GM23338 (cell line): Measurements from ENCODE around the gene CELF2. TPM values are rescaled to one million over a fixed set of nuclear protein-coding genes. Genes with fewer than 3 reads are reported as not detected.

Experiments used
- ATAC-seq: fragments of 200-7000 bp; cut with Tn5 transposase; 3 replicates; pipeline ENCODE4 v1.9.1; 2020
- DNase-seq: peaks from one replicate; pipeline ENCODE4 v3.0.0-alpha.2; 2015; ENCODE audit warnings: low spot score
- H2AFZ ChIP-seq: fragments of 200-600 bp; sonication (generic); 2 replicates; pipeline ENCODE4 v1.8.0; 2016; ENCODE audit warnings: antibody characterized with exemption, mild to moderate bottlenecking, moderate library complexity
- H3F3A ChIP-seq: fragments of 200-600 bp; sonication (generic); replicated peaks from 2 replicates; pipeline ENCODE4 v1.8.0; 2017; ENCODE audit warnings: antibody characterized with exemption, mixed run types, low read depth
- H3K27ac ChIP-seq: fragments of 200-600 bp; sonication (generic); 2 replicates; pipeline ENCODE4 v1.6.1; 2016; ENCODE audit warnings: low read depth
- H3K27me3 ChIP-seq: fragments of 200-600 bp; sonication (generic); 2 replicates; pipeline ENCODE4 v1.8.0; 2016; ENCODE audit warnings: mild to moderate bottlenecking, mixed run types, moderate library complexity; ENCODE audit not compliant: insufficient read depth
- H3K36me3 ChIP-seq: fragments of 200-600 bp; sonication (generic); 2 replicates; pipeline ENCODE4 v1.8.0; 2016; ENCODE audit warnings: mild to moderate bottlenecking; ENCODE audit not compliant: insufficient read depth
- H3K4me1 ChIP-seq: fragments of 200-600 bp; sonication (generic); 2 replicates; pipeline ENCODE4 v1.8.0; 2016; ENCODE audit warnings: mild to moderate bottlenecking, moderate library complexity; ENCODE audit not compliant: insufficient read depth
- H3K4me2 ChIP-seq: fragments of 200-600 bp; sonication (generic); 2 replicates; pipeline ENCODE4 v1.7.1; 2017; ENCODE audit warnings: mixed run types
- H3K4me3 ChIP-seq: fragments of 200-600 bp; sonication (generic); 2 replicates; pipeline ENCODE4 v1.6.1; 2016; ENCODE audit warnings: mixed run types
- H3K79me2 ChIP-seq: fragments of 200-600 bp; sonication (generic); replicated peaks from 2 replicates; pipeline ENCODE4 v1.8.0; 2017; ENCODE audit warnings: mild to moderate bottlenecking; ENCODE audit not compliant: insufficient read depth
- H3K9me2 ChIP-seq: fragments of 200-600 bp; sonication (generic); 2 replicates; pipeline ENCODE4 v1.8.0; 2017; ENCODE audit not compliant: insufficient read depth
- H4K20me1 ChIP-seq: fragments of 200-600 bp; sonication (generic); replicated peaks from 2 replicates; pipeline ENCODE4 v1.8.0; 2017; ENCODE audit warnings: mild to moderate bottlenecking; ENCODE audit not compliant: insufficient read depth
- H3K27ac Mint-ChIP-seq: 2 replicates; pipeline ENCODE4 v1.8.0; 2020; ENCODE audit warnings: inconsistent platforms, mild to moderate bottlenecking, moderate library complexity, mixed read lengths
- H3K27me3 Mint-ChIP-seq: 3 replicates; pipeline ENCODE4 v1.8.0; 2022; ENCODE audit warnings: low read depth, mild to moderate bottlenecking, moderate library complexity, mixed read lengths, inconsistent platforms; ENCODE audit not compliant: insufficient read depth, poor library complexity
- H3K36me3 Mint-ChIP-seq: 3 replicates; pipeline ENCODE4 v1.8.0; 2021; ENCODE audit warnings: low read depth, mild to moderate bottlenecking, inconsistent platforms, moderate library complexity, mixed read lengths
- H3K4me1 Mint-ChIP-seq: 3 replicates; pipeline ENCODE4 v1.8.0; 2020; ENCODE audit warnings: mild to moderate bottlenecking, inconsistent platforms, mixed read lengths
- H3K4me3 Mint-ChIP-seq: 3 replicates; pipeline ENCODE4 v1.8.0; 2021; ENCODE audit warnings: moderate library complexity, mild to moderate bottlenecking, inconsistent platforms, mixed read lengths
- H3K9me3 Mint-ChIP-seq: 3 replicates; pipeline ENCODE4 v1.8.0; 2020; ENCODE audit warnings: moderate library complexity, mild to moderate bottlenecking, inconsistent platforms, mixed read lengths
- CREB1 ChIP-seq: fragments of 250-450 bp; sonication (Bioruptor Pico); IDR thresholded peaks from 2 replicates; pipeline ENCODE4 v1.5.0; 2020; ENCODE audit warnings: low read depth, mild to moderate bottlenecking, moderate library complexity
- CTCF ChIP-seq, 2 experiments: fragments of 200-600 bp in 1 of 2; sonication (generic) in 1 of 2; conservative IDR thresholded peaks; 2 replicates each; pipeline versions ENCODE4 v1.5.1 to v1.6.1; 2016 to 2017; ENCODE audit warnings: antibody characterized with exemption in 2 of 2, low read depth in 2 of 2, mild to moderate bottlenecking in 2 of 2, moderate library complexity in 1 of 2
- EZH2 ChIP-seq: fragments of 200-600 bp; sonication (generic); IDR thresholded peaks from one replicate; pipeline ENCODE4 v1.8.0; 2017; ENCODE audit warnings: antibody characterized with exemption, mild to moderate bottlenecking, low read depth; ENCODE audit not compliant: unreplicated experiment
- EZH2phosphoT487 ChIP-seq: fragments of 200-600 bp; sonication (generic); IDR thresholded peaks from one replicate; pipeline ENCODE4 v1.8.1; 2018; ENCODE audit warnings: antibody characterized with exemption; ENCODE audit not compliant: unreplicated experiment
- JUNB ChIP-seq: IDR thresholded peaks from one replicate; pipeline ENCODE4 v1.6.1; 2016; ENCODE audit warnings: antibody characterized with exemption; ENCODE audit not compliant: unreplicated experiment
- NANOG ChIP-seq: IDR thresholded peaks from 2 replicates; pipeline ENCODE4 v1.6.1; 2016; ENCODE audit warnings: antibody characterized with exemption, borderline replicate concordance
- POLR2AphosphoS5 ChIP-seq: IDR thresholded peaks from 2 replicates; pipeline ENCODE4 v1.6.1; 2016; ENCODE audit warnings: antibody characterized with exemption, low read depth
- STAT1 ChIP-seq: IDR thresholded peaks from one replicate; pipeline ENCODE4 v1.6.1; 2016; ENCODE audit warnings: antibody characterized with exemption; ENCODE audit not compliant: unreplicated experiment
- ZNF114 ChIP-seq: fragments of 250-450 bp; sonication (Bioruptor Pico); IDR thresholded peaks from 2 replicates; pipeline ENCODE4 v1.5.0; 2020; ENCODE audit warnings: mild to moderate bottlenecking, moderate library complexity
- ZNF331 ChIP-seq: fragments of 250-450 bp; sonication (Bioruptor Pico); IDR thresholded peaks from 2 replicates; pipeline ENCODE4 v1.5.0; 2020; ENCODE audit warnings: low read depth, mild to moderate bottlenecking, moderate library complexity
- polyA plus RNA-seq: library from polyadenylated mRNA; unstranded; fragments of >200 nt; fragmentation: Nextera tagmentation; extraction: Ambion mirVana; gene quantifications from 2 replicates; pipeline ENCODE4 v1.2.1, GENCODE V29; 2016
- total RNA-seq: library from RNA; depleted of rRNA; stranded (reverse); fragments of >200 nt; shearing (Covaris generic); gene quantifications from 2 replicates; pipeline ENCODE4 v1.2.3, GENCODE V29; 2014
- TF ChIP-seq, protein P1 (sequence below): IDR thresholded peaks from 2 replicates; pipeline ENCODE4 v1.6.1; 2016; ENCODE audit warnings: antibody characterized with exemption
- TF ChIP-seq, protein P2 (sequence below): IDR thresholded peaks from one replicate; pipeline ENCODE4 v1.6.1; 2018; ENCODE audit warnings: antibody characterized with exemption; ENCODE audit not compliant: unreplicated experiment

CELF2 gene
- total and polyA plus RNA-seq, 2 experiments from 2014 or later, result 18.1 to 22.5 TPM

DNA sequence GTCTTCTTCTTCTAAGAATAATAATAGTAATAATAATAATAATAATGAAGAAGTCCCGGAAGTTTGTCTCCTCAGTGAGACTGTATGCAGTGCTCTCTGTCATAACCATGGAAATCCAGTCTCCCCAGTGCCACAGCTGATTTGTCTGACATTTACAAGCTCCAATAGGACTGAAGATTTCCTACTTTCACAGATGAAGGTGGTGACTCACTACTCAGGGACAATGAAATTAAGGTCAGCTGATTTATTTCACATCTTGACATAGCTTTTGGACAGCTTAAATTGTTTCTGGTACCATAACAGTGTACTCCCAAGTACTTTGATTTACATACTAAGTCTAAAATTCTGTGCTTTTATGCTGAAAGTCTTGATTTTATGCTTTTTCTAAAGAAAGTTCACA is 6.9 kb downstream of the CELF2 start:
- Mint-ChIP-seq H3K4me3 (no peak overlapping the region), H3K9me3 (no peaks in the 10 kb centered on the region), H3K4me1 (peaks cover 24% of the 10 kb centered on the region), H3K27ac (no peak overlapping the region), H3K36me3 (no peaks in the 10 kb centered on the region), H3K27me3 (peaks cover 1% of the 10 kb centered on the region)
- H3K4me1 ChIP-seq, result peaks cover 13% of the 10 kb centered on the region; the same call in 1 of the 2 replicates
- no peaks in the 10 kb centered on the region for H4K20me1 ChIP-seq
- H3K4me3 ChIP-seq, result no peak overlapping the region
- TF ChIP-seq CTCF (conservative IDR thresholded peaks at IDR 0.05; ENCODE audit: low read depth in 2 of 2) (no peak), POLR2AphosphoS5 (no peak), NANOG (no peak), JUNB (no peak)
- DNase-seq (no peak), ATAC-seq (no peak)
- no peaks in the 10 kb centered on the region for H3K9me2 ChIP-seq
- H3K36me3 ChIP-seq, result no peaks in the 10 kb centered on the region
- no peaks in the 10 kb centered on the region for H3F3A ChIP-seq
- no peak overlapping the region for H3K4me2 ChIP-seq
- peaks cover 8% of the 10 kb centered on the region for H3K27me3 ChIP-seq
- H3K79me2 ChIP-seq, result peaks cover 29% of the 10 kb centered on the region
- no peak overlapping the region for H2AFZ ChIP-seq
- no peak overlapping the region for H3K27ac ChIP-seq

DNA sequence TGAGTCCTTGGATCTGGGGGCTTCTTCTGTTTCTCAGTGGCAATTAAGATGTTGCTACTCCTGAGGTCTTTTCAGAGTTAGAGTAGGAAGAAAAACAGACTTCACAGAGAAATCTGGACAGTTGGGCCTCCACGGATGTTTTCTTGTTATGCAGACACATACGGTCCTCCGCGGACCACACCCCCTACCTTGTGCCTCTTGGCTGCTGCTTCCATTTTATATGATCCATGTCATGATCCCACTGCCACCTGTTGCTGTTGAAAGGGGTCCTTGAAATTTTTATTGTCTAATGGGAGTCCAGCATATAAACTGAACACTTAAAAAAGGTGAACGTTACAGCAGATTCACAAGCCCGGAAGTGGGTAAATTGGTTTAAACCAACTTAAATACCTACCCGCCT is 8.3 kb downstream of the CELF2 start:
- Histone ChIP-seq H3K4me1 (peaks cover 13% of the 10 kb centered on the region; the same call in 1 of the 2 replicates), H3K27ac (no peak overlapping the region), H3K9me2 (peaks cover 6% of the 10 kb centered on the region; the same call in 1 of the 2 replicates), H3K27me3 (no peaks in the 10 kb centered on the region), H4K20me1 (no peaks in the 10 kb centered on the region), H3K36me3 (no peaks in the 10 kb centered on the region), H3K79me2 (peaks cover 32% of the 10 kb centered on the region; the same call in 1 of the 2 replicates), H2AFZ (no peak overlapping the region), H3F3A (no peaks in the 10 kb centered on the region), H3K4me3 (no peak overlapping the region), H3K4me2 (no peak overlapping the region)
- H3K36me3 Mint-ChIP-seq, result no peaks in the 10 kb centered on the region
- H3K27ac Mint-ChIP-seq, result 0 out of 2 replicates have a peak overlapping the region, but pooled peaks have one; percentile 20
- peaks cover 18% of the 10 kb centered on the region for H3K4me1 Mint-ChIP-seq
- ATAC-seq (no peak), DNase-seq (no peak)
- H3K4me3 Mint-ChIP-seq, result no peak overlapping the region
- no peaks in the 10 kb centered on the region for H3K9me3 Mint-ChIP-seq
- no peaks in the 10 kb centered on the region for H3K27me3 Mint-ChIP-seq
- TF ChIP-seq, protein P1, sequence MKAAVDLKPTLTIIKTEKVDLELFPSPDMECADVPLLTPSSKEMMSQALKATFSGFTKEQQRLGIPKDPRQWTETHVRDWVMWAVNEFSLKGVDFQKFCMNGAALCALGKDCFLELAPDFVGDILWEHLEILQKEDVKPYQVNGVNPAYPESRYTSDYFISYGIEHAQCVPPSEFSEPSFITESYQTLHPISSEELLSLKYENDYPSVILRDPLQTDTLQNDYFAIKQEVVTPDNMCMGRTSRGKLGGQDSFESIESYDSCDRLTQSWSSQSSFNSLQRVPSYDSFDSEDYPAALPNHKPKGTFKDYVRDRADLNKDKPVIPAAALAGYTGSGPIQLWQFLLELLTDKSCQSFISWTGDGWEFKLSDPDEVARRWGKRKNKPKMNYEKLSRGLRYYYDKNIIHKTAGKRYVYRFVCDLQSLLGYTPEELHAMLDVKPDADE, result no peak
- no peak for TF ChIP-seq EZH2phosphoT487
- TF ChIP-seq STAT1, result no peak
- TF ChIP-seq ZNF114 (CRISPR knock-in tag), result no peak
- no peak for TF ChIP-seq ZNF331 (CRISPR knock-in tag)
- TF ChIP-seq POLR2AphosphoS5, result no peak
- no peak for TF ChIP-seq NANOG
- TF ChIP-seq EZH2, result no peak
- TF ChIP-seq, protein P2, sequence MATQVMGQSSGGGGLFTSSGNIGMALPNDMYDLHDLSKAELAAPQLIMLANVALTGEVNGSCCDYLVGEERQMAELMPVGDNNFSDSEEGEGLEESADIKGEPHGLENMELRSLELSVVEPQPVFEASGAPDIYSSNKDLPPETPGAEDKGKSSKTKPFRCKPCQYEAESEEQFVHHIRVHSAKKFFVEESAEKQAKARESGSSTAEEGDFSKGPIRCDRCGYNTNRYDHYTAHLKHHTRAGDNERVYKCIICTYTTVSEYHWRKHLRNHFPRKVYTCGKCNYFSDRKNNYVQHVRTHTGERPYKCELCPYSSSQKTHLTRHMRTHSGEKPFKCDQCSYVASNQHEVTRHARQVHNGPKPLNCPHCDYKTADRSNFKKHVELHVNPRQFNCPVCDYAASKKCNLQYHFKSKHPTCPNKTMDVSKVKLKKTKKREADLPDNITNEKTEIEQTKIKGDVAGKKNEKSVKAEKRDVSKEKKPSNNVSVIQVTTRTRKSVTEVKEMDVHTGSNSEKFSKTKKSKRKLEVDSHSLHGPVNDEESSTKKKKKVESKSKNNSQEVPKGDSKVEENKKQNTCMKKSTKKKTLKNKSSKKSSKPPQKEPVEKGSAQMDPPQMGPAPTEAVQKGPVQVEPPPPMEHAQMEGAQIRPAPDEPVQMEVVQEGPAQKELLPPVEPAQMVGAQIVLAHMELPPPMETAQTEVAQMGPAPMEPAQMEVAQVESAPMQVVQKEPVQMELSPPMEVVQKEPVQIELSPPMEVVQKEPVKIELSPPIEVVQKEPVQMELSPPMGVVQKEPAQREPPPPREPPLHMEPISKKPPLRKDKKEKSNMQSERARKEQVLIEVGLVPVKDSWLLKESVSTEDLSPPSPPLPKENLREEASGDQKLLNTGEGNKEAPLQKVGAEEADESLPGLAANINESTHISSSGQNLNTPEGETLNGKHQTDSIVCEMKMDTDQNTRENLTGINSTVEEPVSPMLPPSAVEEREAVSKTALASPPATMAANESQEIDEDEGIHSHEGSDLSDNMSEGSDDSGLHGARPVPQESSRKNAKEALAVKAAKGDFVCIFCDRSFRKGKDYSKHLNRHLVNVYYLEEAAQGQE, result no peak
- TF ChIP-seq JUNB, result no peak
- no peak for TF ChIP-seq CREB1 (CRISPR knock-in tag)
- TF ChIP-seq CTCF (conservative IDR thresholded peaks at IDR 0.05; ENCODE audit: low read depth in 2 of 2), result no peak
